Erythroblast (primary cell): ENCODE results near the gene CUBN.

Experiments used
- GATA1 ChIP-seq: IDR thresholded peaks from 2 replicates; pipeline ENCODE4 v1.6.1; 2011; ENCODE audit warnings: low read depth, mild to moderate bottlenecking, control low read depth, low read length, moderate library complexity
- POLR2A ChIP-seq: IDR thresholded peaks from 2 replicates; pipeline ENCODE4 v1.6.1; 2011; ENCODE audit warnings: mild to moderate bottlenecking, low read length

- TF ChIP-seq POLR2A, result no peak
- no peak for TF ChIP-seq GATA1
These were observed 169.1 kb downstream of the CUBN start for GRCh38 chr10:16960551-16960950.
